CD1c-positive myeloid dendritic cell (primary cell): ENCODE measurements around the gene PRSS33.

ENCODE experiments used
- DNase-seq: peaks from one replicate; pipeline ENCODE4 v3.0.0-alpha.2; 2016; ENCODE audit errors: extremely low spot score

Gene PRSS33

GRCh38 chr16:2777231-2777902 is 10.0 kb downstream of the PRSS33 start, which contains the start of gene ELOB:
ELOB (minus strand) TSS chr16:2777280; CDS start chr16:2777239, 41 bp downstream.
- DNase-seq: peak; percentile 94

- peak; percentile 55 for DNase-seq
These were observed 10.7 kb downstream of the PRSS33 start for GRCh38 chr16:2776500-2777139.

DNA sequence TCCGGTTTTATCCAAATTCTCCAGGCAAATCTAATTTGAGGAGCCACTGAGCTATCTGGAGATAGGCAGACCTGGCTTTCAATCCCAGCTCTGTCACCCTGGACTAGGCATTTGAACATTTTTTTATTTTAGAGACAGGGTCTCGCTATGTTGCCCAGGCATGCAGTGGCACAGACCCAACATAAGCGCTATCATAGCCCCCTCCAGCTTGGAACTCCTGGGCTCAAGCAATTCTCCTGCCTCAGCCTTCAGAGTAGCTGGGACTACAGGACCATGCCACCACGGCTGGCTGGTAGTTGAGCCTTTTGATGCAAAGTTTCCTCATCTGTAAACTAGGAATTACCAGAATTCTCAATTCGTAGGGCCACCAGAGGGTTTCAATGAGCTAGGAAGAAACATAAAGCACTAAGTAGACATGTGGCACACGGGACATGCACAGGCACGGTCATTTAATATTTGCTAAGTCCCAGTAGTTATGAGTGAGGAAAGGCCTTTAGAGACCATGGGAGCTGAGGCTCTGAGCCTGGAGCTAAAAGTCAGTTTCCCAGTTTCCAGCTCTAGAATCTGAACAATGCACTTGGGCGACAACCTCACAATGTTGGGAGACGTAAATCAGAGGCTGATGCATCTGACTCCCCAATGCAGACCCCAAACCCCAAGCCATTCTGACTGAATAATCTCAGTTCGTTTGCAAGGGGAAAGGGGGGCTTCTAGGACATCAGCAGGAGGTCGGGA is 11.4 kb downstream of the PRSS33 start:
- DNase-seq: no peak

- DNase-seq: peak; percentile 31
These were observed 12.1 kb downstream of the PRSS33 start for GRCh38 chr16:2775131-2775716.

DNA sequence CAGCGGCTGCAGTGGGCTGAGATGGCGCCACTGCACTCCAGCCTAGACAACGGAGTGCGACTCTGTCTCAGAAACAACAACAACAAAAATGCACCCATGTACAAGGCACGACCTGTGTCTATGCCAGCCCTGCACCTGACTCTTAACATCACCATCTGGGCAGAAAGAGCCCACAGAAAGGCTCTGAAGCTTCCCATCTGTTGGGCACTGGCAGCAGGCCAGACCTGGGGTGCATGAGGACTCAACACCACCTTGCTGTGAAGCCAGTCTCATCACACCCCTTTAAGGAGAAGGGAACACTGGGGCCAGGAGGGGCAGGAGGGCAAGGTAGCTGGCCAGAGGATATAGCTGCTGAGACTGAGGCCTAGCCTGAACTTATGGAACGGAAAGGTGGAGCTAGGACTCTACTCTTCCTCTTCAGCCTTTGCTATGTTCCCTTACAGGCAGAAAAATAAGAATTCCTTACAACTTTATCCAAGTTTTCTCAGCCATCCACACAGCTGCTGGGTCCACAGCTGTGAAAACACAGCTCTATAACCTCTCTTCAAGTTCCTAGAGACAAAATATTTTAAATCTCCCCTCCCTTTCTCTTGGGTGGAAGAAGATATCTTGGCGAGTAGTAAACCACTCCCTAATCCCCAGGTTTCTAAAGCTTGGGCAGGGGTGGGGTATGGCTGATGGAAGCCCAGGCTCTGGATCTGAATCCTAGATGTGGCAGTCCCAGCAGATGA is 13.0 kb downstream of the PRSS33 start:
- no peak for DNase-seq

DNA sequence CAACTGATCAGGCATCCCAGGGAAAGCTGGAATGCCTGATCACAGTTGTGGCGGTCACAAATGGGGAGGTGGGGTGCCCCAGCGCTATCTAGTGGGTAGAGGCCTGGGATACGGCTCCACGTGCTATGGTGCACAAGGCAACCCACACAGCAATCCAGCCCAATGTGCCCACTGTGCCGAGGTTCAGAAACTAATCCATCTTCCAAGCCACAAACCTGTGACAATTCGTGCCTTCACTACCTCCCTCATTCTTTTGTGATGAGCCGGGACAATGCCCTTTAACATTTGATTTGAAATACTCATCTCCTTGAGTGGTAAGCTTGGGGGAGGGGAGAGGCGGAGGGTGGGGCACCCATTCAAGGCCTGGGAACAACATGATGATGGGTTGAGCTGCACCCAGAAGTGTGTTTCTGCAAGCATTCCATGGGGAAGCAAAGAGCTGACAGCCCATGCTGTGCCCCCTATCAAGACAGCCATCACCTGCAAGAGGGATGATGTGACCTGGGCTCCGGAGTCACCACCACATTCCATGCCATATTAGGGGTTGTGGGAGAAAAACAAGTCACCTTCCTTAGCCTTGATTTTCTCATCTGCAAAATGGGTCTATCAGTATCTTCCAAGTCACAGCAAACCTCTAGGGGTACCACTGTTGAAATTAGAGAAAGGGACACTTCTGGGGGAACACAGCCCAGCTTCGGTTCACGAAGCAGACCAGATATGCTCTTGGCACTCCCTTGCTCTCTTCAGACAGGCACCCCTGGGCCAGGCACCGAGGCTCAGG is 14.0 kb downstream of the PRSS33 start:
- DNase-seq: no peak

- DNase-seq: no peak
These were observed 15.6 kb downstream of the PRSS33 start for GRCh38 chr16:2771496-2772402.

DNA sequence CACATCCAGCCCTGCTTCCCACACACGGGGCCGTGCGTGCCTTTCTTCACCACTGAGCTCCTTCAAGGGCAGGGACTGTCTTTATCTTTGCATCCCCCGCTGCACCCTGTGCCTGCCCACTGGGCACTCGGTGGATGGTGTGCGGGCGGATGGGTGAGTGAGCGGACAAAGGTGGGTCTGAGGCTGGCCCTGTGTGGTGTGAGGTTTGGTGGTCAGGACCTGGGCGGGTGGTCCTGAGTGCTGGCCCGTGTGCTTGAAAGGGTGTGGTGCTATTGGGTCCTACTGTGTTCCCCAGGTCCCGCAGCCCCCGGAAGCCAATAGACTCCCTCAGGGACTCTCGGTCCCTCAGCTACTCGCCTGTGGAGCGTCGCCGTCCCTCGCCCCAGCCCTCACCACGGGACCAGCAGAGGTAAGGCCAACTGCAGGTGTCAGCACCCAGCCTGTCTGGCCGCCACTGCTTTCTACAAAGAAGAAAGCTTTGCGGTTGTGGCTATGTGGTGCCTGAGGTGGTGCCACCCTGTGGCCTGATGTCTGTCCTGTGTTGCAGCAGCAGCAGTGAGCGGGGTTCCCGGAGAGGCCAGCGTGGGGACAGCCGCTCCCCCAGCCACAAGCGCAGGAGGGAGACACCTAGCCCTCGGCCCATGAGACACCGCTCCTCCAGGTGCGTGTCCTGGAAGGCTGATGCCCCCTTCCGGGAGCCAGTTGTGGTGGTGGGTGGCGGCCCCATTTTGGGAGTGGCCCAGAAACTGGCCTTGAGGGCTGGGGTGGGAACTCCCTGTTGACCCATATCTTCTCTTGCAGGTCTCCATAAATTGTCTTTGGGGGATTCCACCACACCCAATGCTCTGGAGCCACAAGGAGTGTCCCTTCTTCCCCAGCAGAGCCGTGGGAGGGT is 17.1 kb downstream of the PRSS33 start:
- no peak for DNase-seq

GRCh38 chr16:2769675-2770056 is 17.7 kb downstream of the PRSS33 start:
- no peak for DNase-seq

DNA sequence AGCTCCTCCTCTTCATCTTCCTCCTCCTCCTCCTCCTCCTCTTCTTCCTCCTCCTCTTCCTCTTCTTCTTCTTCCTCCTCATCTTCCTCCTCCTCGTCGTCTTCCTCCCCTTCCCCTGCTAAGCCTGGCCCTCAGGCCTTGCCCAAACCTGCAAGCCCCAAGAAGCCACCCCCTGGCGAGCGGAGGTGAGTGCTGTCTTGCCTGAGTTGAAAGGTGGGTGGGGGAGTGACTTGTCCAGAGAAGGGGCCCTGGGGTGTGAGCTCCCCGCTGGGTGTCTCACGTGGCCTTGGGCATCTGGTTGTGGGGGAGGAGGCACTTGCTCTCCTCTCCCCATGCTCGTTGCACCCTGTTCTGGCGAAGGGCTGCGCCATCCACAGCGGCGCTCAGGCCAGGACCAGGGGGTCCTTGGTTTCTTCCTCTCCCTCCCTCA is 18.2 kb downstream of the PRSS33 start:
- no peak for DNase-seq

- no peak for DNase-seq
These were observed 18.8 kb downstream of the PRSS33 start for GRCh38 chr16:2768403-2769089.

DNA sequence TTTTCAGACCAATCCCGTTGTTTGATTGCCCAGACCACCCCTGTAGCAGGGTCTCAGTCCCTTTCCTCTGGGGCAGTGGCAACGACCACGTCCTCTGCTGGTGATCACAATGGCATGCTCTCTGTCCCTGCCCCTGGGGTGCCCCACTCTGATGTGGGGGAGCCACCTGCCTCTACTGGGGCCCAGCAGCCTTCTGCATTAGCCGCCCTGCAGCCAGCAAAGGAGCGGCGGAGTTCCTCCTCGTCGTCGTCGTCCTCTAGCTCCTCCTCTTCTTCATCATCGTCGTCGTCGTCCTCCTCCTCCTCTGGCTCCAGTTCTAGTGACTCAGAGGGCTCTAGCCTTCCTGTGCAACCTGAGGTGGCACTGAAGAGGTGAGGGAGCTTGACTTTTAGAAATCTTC is 19.5 kb downstream of the PRSS33 start:
- no peak for DNase-seq

GRCh38 chr16:2767140-2767731 is 20.1 kb downstream of the PRSS33 start:
- no peak for DNase-seq

- no peak for DNase-seq
These were observed 20.8 kb downstream of the PRSS33 start for GRCh38 chr16:2766430-2767139.

DNA sequence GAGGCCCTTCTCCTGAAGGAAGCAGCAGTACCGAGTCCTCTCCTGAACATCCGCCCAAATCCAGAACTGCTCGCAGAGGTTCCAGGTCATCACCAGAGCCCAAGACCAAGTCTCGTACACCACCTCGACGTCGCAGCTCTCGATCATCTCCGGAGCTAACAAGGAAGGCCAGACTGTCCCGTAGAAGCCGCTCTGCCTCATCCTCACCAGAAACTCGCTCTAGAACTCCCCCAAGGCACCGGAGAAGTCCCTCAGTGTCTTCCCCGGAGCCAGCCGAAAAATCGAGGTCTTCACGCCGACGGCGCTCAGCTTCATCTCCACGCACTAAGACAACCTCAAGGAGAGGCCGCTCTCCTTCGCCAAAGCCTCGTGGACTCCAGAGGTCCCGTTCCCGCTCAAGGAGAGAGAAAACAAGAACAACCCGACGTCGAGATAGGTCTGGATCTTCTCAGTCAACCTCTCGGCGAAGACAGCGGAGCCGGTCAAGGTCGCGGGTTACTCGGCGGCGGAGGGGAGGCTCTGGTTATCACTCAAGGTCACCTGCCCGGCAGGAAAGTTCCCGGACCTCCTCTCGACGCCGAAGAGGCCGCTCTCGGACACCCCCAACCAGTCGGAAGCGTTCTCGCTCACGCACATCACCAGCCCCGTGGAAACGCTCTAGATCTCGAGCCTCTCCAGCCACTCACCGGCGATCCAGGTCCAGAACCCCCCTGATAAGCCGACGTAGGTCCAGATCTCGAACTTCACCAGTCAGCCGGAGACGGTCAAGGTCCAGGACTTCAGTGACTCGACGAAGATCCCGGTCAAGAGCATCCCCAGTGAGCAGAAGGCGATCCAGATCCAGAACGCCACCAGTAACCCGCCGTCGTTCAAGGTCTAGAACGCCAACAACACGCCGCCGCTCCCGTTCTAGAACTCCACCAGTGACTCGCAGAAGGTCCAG is 21.6 kb downstream of the PRSS33 start:
- DNase-seq: no peak

- no peak for DNase-seq
These were observed 22.6 kb downstream of the PRSS33 start for GRCh38 chr16:2764718-2765117.
